GM18498 (cell line): Measurements from ENCODE around the gene STRADA.

Source experiments
- ATAC-seq: cut with Tn5 transposase; IDR thresholded peaks from one replicate; pipeline ENCODE4 v1.9.1; 2021; ENCODE audit warnings: mild to moderate bottlenecking, moderate library complexity; ENCODE audit not compliant: unreplicated experiment

The STRADA gene

GRCh38 chr17:63701868-63702720, 39.5 kb downstream of the STRADA start:
- ATAC-seq = no peak

- no peak for ATAC-seq
Observed at GRCh38 chr17:63701456-63701820, 40.2 kb downstream of the STRADA start.

- no peak for ATAC-seq
Observed at GRCh38 chr17:63700528-63701455, 40.8 kb downstream of the STRADA start.

GRCh38 chr17:63699638-63700527, 41.7 kb downstream of the STRADA start, which contains the start of gene LIMD2:
Gene LIMD2, minus strand, starts transcription at chr17:63700125. Its CDS starts 827 bp downstream, at chr17:63699298.
- ATAC-seq = peak; percentile 24

- peak; percentile 30 for ATAC-seq
Observed at GRCh38 chr17:63698886-63699637, 42.5 kb downstream of the STRADA start.

- no peak for ATAC-seq
Observed at GRCh38 chr17:63698381-63698885, 43.2 kb downstream of the STRADA start.

GRCh38 chr17:63697341-63698286, 44.0 kb downstream of the STRADA start:
- peak; percentile 34 for ATAC-seq

GRCh38 chr17:63696381-63696961, 45.1 kb downstream of the STRADA start:
- no peak for ATAC-seq

GRCh38 chr17:63695889-63696288, 45.7 kb downstream of the STRADA start:
- ATAC-seq = no peak

- ATAC-seq = no peak
Observed at GRCh38 chr17:63694950-63695773, 46.4 kb downstream of the STRADA start.

- ATAC-seq = no peak
Observed at GRCh38 chr17:63694229-63694949, 47.2 kb downstream of the STRADA start.

- no peak for ATAC-seq
Observed at GRCh38 chr17:63693411-63694113, 48.0 kb downstream of the STRADA start.

- no peak for ATAC-seq
Observed at GRCh38 chr17:63692195-63692816, 49.3 kb downstream of the STRADA start.

- no peak for ATAC-seq
Observed at GRCh38 chr17:63689479-63689878, 52.1 kb downstream of the STRADA start.

GRCh38 chr17:63688396-63689020, 53.1 kb downstream of the STRADA start:
- ATAC-seq = no peak
